ENCODE measurements around the gene CUL1.

DNA sequence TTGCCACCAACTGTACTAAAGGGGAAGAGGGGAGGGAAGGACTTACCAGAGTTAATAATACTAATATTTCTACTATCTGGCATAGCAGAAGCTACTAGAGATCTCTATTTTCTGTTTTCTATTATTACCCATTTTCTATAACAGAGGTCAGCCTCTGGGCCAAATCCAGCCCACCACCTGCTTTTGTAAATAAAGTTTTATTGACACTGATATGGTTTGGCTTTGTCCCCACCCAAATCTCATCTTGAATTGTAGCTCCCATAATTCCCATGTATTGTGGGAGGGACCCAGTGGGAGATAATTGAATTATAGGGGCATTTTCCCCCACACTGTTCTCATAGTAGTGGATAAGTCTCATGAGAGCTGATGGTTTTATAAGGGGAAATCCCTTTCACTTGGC lies 45.9 kb upstream of the CUL1 start:
- TF ChIP-seq, protein P1, sequence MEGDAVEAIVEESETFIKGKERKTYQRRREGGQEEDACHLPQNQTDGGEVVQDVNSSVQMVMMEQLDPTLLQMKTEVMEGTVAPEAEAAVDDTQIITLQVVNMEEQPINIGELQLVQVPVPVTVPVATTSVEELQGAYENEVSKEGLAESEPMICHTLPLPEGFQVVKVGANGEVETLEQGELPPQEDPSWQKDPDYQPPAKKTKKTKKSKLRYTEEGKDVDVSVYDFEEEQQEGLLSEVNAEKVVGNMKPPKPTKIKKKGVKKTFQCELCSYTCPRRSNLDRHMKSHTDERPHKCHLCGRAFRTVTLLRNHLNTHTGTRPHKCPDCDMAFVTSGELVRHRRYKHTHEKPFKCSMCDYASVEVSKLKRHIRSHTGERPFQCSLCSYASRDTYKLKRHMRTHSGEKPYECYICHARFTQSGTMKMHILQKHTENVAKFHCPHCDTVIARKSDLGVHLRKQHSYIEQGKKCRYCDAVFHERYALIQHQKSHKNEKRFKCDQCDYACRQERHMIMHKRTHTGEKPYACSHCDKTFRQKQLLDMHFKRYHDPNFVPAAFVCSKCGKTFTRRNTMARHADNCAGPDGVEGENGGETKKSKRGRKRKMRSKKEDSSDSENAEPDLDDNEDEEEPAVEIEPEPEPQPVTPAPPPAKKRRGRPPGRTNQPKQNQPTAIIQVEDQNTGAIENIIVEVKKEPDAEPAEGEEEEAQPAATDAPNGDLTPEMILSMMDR (IDR thresholded peaks at IDR 0.05) = no peak
- no peak for TF ChIP-seq POLR2A (IDR thresholded peaks at IDR 0.05)

Measured in uterus (tissue), 2 donors.